NOMO-1 treated with DMSO at 0.1 percent for 48 hours (cell line): ENCODE measurements around the gene KMT2B.

Experiments used
- DNase-seq: peaks from one replicate; lab custom pipeline; 2025; ENCODE audit not compliant: unreplicated experiment; lab: John Stamatoyannopoulos, UW

KMT2B gene

GRCh38 chr19:35740423-35741202 lies 22.8 kb downstream of the KMT2B start:
- peak; percentile 97 for DNase-seq

- no peak for DNase-seq
These were observed 23.4 kb downstream of the KMT2B start for GRCh38 chr19:35741203-35741515.

GRCh38 chr19:35742121-35742724 lies 24.4 kb downstream of the KMT2B start, which contains the start of gene IGFLR1:
TSS of gene IGFLR1 (minus strand) at chr19:35742452. CDS start at chr19:35741180, 1,272 bp downstream.
- peak; percentile 62 for DNase-seq

GRCh38 chr19:35743640-35744429 lies 26.0 kb downstream of the KMT2B start:
- no peak for DNase-seq

DNA sequence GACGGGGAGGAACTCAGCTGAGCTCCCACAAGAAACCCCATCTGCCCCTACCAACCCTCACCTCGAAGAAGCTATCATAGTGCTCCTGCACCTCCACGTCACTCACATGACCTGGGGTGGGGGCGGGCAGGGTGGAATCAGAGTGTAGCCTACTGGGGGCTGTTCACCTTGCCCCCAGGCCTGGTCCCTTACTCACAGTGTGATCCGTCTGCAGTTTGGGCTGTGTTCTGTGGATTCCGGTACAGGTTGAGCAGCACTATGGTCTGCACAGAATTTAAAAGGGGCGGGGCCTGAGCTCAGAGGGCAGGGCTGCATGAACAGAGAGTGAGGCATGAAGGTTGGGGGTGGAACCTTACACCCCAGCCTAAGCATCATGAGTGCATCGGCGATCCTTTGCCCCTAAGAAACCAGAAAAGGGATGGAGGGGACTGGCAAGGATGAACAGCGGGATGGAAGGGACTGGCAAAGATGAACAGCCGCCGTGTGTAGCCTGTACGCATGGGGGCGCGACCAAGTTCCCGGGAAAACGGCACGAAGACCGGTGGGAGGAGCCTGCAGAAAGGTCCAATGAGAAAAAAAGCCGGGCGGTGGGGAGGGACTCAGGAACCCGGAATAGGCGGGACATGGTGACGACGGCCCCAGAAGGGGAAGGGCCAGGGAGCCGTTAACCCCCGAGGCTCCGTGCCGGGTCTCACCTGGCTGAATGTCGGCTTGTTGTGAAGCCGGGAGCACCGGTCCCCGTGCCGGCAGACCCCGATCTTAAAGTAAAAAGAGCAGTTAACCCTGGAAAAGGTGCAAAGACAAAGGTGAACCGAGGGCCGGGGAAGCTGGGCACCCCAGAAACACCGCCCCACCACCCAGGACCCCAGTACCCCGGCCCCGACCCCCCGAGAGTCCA lies 26.9 kb downstream of the KMT2B start:
- DNase-seq = peak; percentile 90

DNA sequence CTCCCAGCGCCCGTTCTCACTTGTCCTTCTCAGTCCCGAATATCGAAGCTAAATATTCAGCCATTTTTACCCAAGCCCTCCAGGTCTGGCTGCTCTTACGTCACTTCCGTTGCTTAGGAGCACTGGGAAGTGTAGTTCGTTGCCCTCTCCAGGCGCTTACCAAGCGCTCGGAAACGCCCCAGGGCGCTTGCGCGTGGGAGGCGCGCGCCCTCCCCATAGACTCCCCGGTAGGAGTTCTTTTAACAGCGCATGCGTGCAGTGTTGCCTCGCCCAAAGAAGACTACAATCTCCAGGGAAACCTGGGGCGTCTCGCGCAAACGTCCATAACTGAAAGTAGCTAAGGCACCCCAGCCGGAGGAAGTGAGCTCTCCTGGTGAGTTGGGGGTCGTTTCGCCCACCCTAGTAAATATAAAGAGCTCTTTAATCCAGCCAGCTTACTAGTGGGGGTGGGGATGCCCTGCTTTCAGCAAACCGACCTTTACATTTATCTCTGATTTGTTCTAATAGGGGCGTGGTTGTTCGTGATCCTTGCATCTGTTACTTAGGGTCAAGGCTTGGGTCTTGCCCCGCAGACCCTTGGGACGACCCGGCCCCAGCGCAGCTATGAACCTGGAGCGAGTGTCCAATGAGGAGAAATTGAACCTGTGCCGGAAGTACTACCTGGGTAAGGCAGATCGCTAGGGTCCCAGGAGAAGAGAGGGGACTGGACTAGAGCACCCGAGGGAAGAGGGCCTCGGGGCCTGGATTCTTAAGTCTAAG lies 27.7 kb downstream of the KMT2B start, which contains the start of the genes PSENEN and U2AF1L4:
PSENEN (plus strand) TSS at position 324 of the 759 bp plus-strand sequence; CDS start at position 604, 280 bp downstream.
U2AF1L4 (minus strand) TSS at position 91 of the 759 bp plus-strand sequence; CDS start at position 64, 27 bp downstream.
- peak; percentile 99 for DNase-seq

DNA sequence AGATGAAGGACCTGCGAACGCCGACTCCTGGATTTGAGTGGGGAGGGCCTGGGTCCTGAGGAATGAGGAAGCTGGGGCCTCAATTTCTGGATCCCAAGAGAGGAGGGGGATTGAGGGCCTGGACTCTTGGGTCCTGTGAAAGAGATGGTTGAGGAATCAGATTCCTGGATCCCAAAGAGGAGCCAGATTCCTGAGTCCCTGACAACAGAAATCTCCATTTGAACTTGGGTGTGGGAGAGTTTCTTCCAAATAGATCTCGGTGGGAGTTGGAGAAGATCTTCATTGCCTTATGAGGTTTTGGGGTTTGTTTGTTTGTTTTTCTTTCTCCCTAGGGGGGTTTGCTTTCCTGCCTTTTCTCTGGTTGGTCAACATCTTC lies 28.3 kb downstream of the KMT2B start:
- no peak for DNase-seq

GRCh38 chr19:35746531-35746930 lies 28.7 kb downstream of the KMT2B start:
- DNase-seq = no peak

GRCh38 chr19:35748106-35749020 lies 30.6 kb downstream of the KMT2B start, which contains the start of gene LIN37:
TSS of gene LIN37 (plus strand) at chr19:35748576. CDS start at chr19:35748725, 149 bp downstream.
- peak; percentile 98 for DNase-seq

DNA sequence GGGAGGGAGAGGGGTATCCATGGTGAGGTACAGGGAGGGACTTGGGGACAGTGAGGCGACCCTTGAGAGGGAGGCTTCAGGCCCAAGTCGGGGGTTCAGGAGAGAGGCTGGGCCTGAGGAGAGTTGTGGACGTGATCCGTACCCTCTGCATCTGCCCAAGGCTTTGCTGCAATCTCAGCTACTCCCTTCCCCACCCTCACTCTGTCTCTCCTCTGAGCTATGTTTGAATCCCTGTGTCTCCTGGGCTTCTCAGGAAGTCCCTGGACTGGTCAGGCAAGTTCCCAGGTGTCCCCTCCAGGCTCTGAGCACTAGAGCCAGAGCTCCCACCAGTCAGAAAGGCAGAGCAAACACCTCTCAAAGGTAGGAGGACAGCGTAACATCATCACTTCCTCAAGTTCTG lies 32.4 kb downstream of the KMT2B start:
- no peak for DNase-seq

DNA sequence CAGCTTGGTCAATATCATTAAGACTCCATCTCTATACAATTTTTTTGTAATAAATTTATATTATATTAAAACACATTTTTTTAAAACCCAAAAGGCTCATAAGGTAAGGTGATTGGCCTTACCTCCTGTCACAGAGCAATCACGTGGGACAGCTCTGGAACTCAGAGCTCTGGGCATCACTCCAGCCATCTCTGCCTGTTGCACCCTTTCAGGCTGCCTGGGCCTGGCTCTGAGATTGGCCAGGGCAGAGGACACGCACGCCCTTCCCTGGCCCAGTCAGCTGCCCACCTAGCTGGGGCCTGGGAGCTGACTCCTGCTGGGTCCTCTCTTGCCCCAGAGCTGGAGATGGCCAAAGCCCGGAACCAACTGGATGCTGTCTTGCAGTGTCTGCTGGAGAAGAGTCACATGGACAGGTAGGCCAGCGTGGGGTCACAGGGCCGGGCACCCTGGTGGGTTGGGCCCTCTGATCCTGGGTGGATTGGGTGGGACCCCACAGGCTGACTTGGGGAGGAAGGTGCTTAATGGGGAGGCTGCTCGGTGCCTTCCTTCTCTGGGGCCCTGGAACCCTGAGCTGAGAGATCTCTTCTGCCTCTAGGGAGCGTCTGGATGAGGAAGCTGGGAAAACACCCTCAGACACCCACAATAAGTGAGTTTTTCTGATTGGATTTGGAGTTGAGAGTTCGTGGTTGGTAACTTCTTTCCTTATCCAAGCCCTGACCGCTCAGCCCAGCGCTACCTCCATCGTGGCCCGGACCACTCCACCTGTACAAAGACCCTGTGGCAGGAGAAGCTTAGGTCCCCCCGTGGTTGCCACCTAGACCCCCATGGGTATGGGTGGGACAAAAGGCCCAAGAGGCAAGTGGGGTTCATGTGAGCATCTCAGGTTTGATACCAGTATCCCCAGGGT lies 34.3 kb downstream of the KMT2B start:
- no peak for DNase-seq

- no peak for DNase-seq
These were observed 35.0 kb downstream of the KMT2B start for GRCh38 chr19:35752746-35753350.

DNA sequence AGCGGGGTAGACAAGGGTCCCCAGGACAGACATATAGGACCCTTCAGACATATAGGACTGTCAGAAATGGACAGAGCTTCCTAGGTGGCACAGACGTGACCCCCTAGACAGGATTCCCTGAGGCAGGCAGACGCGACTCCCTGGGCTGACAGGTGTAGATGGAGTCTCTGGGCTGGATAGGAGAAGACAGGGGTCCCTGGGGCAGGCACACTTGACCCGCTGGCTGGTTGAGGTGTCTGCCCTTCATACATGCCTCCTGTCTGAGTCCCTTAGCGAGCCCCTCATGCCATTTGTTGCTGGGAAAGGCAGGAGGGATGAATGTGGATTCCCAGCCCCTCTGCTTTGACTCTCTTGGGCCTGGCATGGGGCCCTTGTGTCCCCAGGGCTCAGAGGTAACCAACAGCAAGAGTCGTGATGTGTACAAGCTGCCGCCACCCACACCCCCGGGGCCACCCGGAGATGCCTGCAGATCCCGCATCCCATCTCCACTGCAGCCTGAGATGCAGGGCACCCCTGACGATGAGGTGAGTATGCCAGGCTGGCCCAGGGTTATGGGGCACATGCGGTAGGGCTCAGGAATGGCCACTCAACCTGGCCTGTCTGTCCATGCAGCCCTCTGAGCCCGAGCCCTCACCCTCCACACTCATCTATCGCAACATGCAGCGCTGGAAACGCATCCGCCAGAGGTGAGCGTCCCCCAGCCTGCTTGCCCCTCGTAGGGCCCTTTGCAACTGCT lies 36.0 kb downstream of the KMT2B start:
- DNase-seq = no peak

- no peak for DNase-seq
These were observed 36.7 kb downstream of the KMT2B start for GRCh38 chr19:35754370-35755130.

GRCh38 chr19:35755131-35755549 lies 37.3 kb downstream of the KMT2B start:
- no peak for DNase-seq
